ENCODE data around the gene KLHDC7B. TPM values are rescaled to one million over a fixed set of nuclear protein-coding genes. Genes with fewer than 3 reads are reported as not detected.

The KLHDC7B gene
- total and polyA plus RNA-seq, 2 of the 13 experiments (the other 11 are each of a cell fraction or from before 2014, with no cell fraction given), result 0.11 TPM; not detected in 1

GRCh38 chr22:50562523-50563412 is 17.1 kb downstream of the KLHDC7B start, which contains the start of gene SYCE3 (continued):
- TF ChIP-seq, protein P1, sequence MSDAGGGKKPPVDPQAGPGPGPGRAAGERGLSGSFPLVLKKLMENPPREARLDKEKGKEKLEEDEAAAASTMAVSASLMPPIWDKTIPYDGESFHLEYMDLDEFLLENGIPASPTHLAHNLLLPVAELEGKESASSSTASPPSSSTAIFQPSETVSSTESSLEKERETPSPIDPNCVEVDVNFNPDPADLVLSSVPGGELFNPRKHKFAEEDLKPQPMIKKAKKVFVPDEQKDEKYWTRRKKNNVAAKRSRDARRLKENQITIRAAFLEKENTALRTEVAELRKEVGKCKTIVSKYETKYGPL (CRISPR knock-in tag; IDR thresholded peaks at IDR 0.05), result no peak
- TF ChIP-seq RARG (CRISPR knock-in tag; IDR thresholded peaks at IDR 0.05; ENCODE audit: low read depth) (no peak), NFRKB (IDR thresholded peaks at IDR 0.05) (no peak), ZSCAN9 (CRISPR knock-in tag; IDR thresholded peaks at IDR 0.05; ENCODE audit: borderline replicate concordance) (no peak; the same call in 1 of the 2 replicates), DZIP1 (CRISPR knock-in tag; IDR thresholded peaks at IDR 0.05) (no peak), SIN3A (IDR thresholded peaks at IDR 0.05; ENCODE audit: borderline replicate concordance, low read depth, low read length) (peak; percentile 77; the same call in 1 of the 2 replicates), PITX1 (CRISPR knock-in tag; IDR thresholded peaks at IDR 0.05) (no peak), TEAD3 (CRISPR knock-in tag; optimal IDR thresholded peaks at IDR 0.05; ENCODE audit: borderline replicate concordance) (peak; percentile 90), ZBTB20 (CRISPR knock-in tag; IDR thresholded peaks at IDR 0.05; ENCODE audit: borderline replicate concordance, low read depth) (no peak), ZNF792 (CRISPR knock-in tag; IDR thresholded peaks at IDR 0.05) (no peak), DPF2 (CRISPR knock-in tag; IDR thresholded peaks at IDR 0.05; ENCODE audit: borderline replicate concordance, low read depth) (no peak), CREM (IDR thresholded peaks at IDR 0.05) (no peak; the same call in 1 of the 2 replicates), CREM (CRISPR knock-in tag; IDR thresholded peaks at IDR 0.05) (no peak), LCORL (IDR thresholded peaks at IDR 0.05) (no peak), LCORL (CRISPR knock-in tag; IDR thresholded peaks at IDR 0.05) (peak; percentile 68), FOXJ3 (CRISPR knock-in tag; IDR thresholded peaks at IDR 0.05; ENCODE audit: borderline replicate concordance) (no peak)
- TF ChIP-seq, protein P2, sequence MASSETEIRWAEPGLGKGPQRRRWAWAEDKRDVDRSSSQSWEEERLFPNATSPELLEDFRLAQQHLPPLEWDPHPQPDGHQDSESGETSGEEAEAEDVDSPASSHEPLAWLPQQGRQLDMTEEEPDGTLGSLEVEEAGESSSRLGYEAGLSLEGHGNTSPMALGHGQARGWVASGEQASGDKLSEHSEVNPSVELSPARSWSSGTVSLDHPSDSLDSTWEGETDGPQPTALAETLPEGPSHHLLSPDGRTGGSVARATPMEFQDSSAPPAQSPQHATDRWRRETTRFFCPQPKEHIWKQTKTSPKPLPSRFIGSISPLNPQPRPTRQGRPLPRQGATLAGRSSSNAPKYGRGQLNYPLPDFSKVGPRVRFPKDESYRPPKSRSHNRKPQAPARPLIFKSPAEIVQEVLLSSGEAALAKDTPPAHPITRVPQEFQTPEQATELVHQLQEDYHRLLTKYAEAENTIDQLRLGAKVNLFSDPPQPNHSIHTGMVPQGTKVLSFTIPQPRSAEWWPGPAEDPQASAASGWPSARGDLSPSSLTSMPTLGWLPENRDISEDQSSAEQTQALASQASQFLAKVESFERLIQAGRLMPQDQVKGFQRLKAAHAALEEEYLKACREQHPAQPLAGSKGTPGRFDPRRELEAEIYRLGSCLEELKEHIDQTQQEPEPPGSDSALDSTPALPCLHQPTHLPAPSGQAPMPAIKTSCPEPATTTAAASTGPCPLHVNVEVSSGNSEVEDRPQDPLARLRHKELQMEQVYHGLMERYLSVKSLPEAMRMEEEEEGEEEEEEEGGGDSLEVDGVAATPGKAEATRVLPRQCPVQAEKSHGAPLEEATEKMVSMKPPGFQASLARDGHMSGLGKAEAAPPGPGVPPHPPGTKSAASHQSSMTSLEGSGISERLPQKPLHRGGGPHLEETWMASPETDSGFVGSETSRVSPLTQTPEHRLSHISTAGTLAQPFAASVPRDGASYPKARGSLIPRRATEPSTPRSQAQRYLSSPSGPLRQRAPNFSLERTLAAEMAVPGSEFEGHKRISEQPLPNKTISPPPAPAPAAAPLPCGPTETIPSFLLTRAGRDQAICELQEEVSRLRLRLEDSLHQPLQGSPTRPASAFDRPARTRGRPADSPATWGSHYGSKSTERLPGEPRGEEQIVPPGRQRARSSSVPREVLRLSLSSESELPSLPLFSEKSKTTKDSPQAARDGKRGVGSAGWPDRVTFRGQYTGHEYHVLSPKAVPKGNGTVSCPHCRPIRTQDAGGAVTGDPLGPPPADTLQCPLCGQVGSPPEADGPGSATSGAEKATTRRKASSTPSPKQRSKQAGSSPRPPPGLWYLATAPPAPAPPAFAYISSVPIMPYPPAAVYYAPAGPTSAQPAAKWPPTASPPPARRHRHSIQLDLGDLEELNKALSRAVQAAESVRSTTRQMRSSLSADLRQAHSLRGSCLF (CRISPR knock-in tag; IDR thresholded peaks at IDR 0.05; ENCODE audit: borderline replicate concordance), result no peak
- TF ChIP-seq, protein P3, sequence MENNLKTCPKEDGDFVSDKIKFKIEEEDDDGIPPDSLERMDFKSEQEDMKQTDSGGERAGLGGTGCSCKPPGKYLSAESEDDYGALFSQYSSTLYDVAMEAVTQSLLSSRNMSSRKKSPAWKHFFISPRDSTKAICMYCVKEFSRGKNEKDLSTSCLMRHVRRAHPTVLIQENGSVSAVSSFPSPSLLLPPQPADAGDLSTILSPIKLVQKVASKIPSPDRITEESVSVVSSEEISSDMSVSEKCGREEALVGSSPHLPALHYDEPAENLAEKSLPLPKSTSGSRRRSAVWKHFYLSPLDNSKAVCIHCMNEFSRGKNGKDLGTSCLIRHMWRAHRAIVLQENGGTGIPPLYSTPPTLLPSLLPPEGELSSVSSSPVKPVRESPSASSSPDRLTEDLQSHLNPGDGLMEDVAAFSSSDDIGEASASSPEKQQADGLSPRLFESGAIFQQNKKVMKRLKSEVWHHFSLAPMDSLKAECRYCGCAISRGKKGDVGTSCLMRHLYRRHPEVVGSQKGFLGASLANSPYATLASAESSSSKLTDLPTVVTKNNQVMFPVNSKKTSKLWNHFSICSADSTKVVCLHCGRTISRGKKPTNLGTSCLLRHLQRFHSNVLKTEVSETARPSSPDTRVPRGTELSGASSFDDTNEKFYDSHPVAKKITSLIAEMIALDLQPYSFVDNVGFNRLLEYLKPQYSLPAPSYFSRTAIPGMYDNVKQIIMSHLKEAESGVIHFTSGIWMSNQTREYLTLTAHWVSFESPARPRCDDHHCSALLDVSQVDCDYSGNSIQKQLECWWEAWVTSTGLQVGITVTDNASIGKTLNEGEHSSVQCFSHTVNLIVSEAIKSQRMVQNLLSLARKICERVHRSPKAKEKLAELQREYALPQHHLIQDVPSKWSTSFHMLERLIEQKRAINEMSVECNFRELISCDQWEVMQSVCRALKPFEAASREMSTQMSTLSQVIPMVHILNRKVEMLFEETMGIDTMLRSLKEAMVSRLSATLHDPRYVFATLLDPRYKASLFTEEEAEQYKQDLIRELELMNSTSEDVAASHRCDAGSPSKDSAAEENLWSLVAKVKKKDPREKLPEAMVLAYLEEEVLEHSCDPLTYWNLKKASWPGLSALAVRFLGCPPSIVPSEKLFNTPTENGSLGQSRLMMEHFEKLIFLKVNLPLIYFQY (CRISPR knock-in tag; IDR thresholded peaks at IDR 0.05; ENCODE audit: borderline replicate concordance), result no peak
